Right forelimb (tissue), 1 donor: ENCODE results near the gene ZNF286A.
"Not testable (repeated sequence)": the region's sequence is repeated elsewhere in the genome, so short reads cannot be mapped to it uniquely, and the experiment has no call there.

Experiments
- DNase-seq: peaks from one replicate; pipeline ENCODE4 v3.0.0-alpha.2; 2018

ZNF286A gene

DNA sequence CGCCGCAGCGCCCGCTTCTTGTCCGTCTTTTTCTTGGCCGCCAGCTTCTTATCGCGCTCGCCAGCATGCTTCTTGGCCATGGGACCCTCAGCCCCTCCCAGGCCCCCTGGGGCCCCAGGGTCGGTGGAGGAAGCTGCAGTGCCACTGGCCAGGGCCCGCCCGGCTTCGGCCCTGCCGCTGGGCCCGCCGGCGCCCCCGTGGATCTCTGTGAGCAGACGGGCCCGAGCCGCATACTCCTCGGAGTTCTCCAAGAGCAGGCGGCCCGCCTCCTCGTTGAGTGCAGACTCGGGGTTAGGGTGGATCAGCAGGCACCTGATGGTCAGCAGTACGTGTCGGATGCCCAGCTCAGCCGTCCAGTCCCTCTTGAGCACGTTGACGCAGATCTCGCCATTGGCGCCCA is 4.7 kb downstream of the ZNF286A start:
- DNase-seq: not testable (repeated sequence)

- DNase-seq: not testable (repeated sequence)
Observed at GRCh38 chr17:15704813-15705212, 5.3 kb downstream of the ZNF286A start.

- not testable (repeated sequence) for DNase-seq
Observed at GRCh38 chr17:15708879-15709278, 9.3 kb downstream of the ZNF286A start.

- not testable (repeated sequence) for DNase-seq
Observed at GRCh38 chr17:15716601-15717563, 17.3 kb downstream of the ZNF286A start.

DNA sequence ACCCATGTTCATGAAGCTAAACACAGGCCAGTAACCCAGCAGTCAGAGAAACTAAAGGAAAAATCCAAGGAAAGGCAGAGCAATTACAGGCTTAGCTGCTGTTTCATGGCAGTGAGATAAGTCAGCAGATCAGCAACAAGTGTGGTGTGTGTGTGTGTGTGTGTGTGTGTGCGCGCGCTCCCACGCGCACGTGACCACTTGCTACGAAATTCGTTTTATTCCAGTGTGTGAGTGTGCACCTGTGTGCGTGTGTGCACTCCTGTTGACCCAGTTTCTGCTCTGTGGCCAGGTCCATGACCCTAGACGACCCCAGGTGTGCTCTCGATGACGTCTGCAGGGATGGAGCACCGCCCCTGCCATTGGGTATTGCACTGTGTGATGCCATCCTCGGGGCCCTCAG is 31.0 kb downstream of the ZNF286A start:
- DNase-seq: not testable (repeated sequence)

- DNase-seq: not testable (repeated sequence)
Observed at GRCh38 chr17:15731900-15732299, 32.3 kb downstream of the ZNF286A start, which contains the start of gene TBC1D26. TBC1D26 (plus strand) TSS chr17:15732283; CDS start chr17:15735349, 3,066 bp downstream.

DNA sequence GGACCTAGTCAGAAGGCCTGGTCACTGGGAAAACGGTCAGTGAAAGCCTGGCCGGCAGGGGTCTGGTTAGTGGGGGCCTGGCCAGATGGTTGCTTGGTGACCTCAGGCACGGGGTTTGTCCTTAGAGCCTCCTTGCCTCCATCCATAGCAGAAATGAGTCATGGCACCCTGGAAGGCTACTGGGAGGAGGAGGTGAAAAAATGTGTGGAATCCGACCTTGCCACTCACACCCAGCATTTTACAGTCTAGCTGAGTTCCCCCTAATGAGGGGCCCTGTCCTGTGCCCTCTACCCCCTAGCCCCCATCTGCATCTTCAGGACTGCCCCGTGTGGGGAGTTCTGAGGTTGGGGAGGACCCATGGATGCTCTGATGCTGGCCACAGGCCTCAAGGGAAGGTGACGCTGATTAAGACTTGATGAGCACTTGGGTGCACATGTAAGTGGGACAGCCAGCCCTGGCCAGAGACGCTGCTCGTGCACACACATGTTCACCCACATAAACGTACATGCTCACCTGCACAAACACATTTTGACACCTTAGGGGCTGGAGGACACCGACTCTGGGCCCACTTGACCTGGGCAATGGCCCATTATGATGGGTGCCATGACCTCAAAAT is 33.7 kb downstream of the ZNF286A start:
- DNase-seq: not testable (repeated sequence)

- DNase-seq: not testable (repeated sequence)
Observed at GRCh38 chr17:15736578-15736977, 37.0 kb downstream of the ZNF286A start.

DNA sequence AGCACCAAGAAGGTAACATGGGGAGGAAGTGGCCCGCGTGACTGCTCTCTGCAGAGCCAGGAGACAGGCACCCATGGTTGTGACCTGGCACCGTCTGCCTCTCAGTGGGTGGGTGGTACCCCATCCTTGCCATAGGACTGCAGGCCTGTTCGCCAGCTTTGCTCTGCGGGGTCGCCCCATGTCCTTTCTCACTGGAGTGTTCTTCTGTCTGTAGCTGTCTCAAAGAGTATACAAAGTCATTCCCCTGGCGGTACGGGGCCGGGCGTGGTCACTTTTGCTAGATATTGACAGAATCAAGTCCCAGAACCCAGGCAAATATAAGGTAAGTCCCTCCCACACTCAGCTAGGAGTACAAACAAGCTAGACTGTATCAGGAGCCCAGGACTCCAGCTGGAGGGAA is 38.5 kb downstream of the ZNF286A start:
- no peak for DNase-seq

DNA sequence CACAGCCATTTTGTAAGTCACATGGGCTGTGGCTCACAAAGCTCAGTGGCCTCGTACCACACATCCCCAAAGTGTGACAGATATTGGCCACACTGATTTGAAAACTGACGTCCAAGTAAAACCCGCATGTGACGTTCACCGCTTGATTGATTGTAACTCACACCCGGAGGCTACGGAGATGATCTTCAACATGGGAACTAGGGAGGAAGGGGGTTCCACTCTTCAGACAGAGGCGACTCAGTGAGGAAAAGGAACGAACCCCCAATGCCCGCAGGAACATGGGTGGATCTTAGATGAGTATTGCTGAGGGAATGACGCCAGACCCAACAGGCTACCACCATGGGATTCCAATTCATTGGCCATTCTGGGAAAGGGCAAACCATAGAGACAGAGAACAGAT is 39.7 kb downstream of the ZNF286A start:
- DNase-seq: not testable (repeated sequence)

DNA sequence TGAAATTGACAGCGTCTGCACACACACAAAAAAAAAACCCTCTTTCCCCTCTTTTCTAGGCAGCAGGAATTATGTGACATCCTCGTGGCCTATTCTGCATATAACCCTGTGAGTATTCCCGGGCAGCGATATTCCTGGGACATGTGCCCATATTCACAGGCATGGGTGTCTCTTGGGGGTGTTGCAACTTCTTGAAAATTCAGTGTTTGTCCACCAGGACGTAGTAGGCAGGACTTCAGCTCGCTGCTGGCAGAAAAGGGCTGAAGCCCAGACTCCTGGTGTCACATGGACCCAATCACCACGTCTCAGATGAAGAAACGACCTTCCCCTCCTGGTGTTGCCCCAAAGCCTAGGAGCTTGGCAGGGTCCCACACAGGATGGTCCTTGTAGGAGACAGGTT is 40.5 kb downstream of the ZNF286A start:
- DNase-seq: not testable (repeated sequence)

DNA sequence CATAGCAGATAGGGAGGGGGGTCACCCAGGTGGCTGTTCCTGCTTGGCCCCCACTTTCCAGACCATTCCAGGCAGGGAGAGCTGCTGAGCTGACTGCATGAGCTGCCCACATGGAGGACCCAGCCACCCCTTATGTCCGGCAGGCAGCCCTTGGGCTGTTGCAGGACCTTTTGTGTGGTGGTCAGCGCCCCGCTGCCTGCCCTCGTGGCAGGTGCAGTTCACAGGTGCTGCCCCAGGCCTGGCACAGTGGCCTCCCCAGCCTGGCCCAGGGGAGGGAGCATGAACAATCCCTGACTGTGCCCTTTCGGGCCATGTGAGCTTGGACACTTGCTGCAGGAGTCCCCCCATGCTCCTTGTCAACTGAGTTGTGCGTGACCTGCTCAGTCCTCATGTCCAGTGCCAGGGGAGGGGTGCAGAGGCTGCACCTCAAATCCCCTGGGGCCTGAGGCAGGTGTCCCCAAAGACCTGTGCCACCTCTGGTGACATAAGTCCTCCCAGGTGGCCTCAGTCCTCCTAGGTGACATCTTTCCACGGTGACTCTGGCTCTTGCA is 41.1 kb downstream of the ZNF286A start:
- no peak for DNase-seq

DNA sequence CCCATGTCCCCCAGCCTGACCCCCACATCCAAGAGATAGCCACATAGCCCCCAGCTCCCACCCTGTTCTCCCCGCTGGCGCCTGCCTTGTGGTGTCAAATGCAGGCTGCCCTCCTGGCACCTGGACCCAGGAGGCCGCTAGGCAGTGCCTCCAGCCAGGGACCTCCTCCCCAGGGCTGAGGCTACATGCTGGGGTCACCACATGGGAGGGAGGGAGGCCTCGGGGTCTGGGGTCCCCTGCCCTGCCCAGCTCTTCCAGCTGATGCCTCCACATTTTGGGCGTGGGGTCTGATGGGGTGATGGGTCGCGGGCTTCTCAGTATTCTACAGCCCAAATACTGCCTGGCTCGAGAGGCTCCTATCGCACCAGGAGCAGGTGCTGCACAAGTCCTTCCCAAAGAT is 42.1 kb downstream of the ZNF286A start:
- DNase-seq: no peak

GRCh38 chr17:15742051-15742795 is 42.7 kb downstream of the ZNF286A start:
- no peak for DNase-seq

GRCh38 chr17:15742921-15743320 is 43.4 kb downstream of the ZNF286A start:
- DNase-seq: no peak

- no peak for DNase-seq
Observed at GRCh38 chr17:15744074-15744676, 44.6 kb downstream of the ZNF286A start.

DNA sequence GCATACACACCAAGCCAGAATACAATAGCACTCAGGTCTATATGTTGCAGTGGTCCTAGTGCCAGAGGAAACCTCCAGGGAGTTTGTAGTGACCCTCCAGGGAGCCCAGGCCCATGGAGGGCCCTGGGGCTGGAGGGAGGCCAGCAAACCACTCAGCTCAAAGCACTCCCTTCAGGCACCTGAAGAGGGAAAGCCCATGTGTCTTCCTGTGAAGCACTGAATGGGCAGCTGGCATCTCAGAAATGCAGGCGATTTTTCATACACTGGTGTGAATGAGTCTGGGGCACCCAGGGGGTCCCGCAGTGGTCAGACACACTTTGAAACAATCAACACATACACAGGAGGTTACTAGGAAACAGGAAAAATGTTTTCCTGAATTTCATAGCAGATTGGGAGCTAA is 45.3 kb downstream of the ZNF286A start:
- no peak for DNase-seq

DNA sequence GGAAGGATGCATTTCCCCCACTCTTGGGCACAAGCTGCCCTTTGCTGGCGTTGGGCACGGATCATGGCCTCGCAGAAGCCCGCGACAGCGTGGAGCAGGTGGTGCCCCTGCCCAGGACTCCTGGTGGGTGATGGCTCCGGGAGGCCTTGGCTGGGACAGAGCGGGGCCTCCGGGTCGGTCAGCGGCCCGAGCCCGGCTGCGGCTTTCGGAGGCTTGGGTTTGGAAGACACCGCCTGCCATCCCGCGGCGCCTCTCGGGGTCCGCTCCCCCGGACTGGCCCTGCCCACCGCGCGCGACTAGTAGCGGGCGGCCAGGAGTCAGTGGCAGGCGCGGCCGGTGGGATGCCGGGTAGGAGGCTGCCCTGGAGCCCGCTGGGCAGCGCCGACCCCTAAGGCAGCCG is 49.9 kb downstream of the ZNF286A start:
- DNase-seq: not testable (repeated sequence)

GRCh38 chr17:15768865-15769533 is 69.4 kb downstream of the ZNF286A start:
- DNase-seq: not testable (repeated sequence)
